Testis (tissue), 3 donors: ENCODE measurements around the gene RAB29. TPM values are rescaled to one million over a fixed set of nuclear protein-coding genes. Genes with fewer than 3 reads are reported as not detected.

Experiments
- DNase-seq: peaks from one replicate; pipeline ENCODE4 v3.0.0-alpha.2; 2019
- H3K27ac ChIP-seq, 2 donors: fragments of 200-600 bp; sonication (generic); one replicate each; pipeline ENCODE4 v1.5.1; 2019
- H3K27me3 ChIP-seq: fragments of 200-600 bp; sonication (generic); one replicate; pipeline ENCODE4 v1.5.1; 2019
- H3K36me3 ChIP-seq: fragments of 200-600 bp; sonication (generic); one replicate; pipeline ENCODE4 v1.5.1; 2017; ENCODE audit warnings: low read depth; ENCODE audit errors: missing control alignments
- H3K4me1 ChIP-seq: fragments of 200-600 bp; sonication (generic); one replicate; pipeline ENCODE4 v1.5.1; 2019
- H3K4me3 ChIP-seq, 2 donors: fragments of 200-600 bp; sonication (generic); one replicate each; pipeline ENCODE4 v1.5.1; 2017 to 2019
- H3K9me3 ChIP-seq: fragments of 200-600 bp; sonication (generic); one replicate; pipeline ENCODE4 v1.5.1; 2017
- POLR2A ChIP-seq: fragments of 450-650 bp; IDR thresholded peaks from one replicate; pipeline ENCODE4 v1.6.1; 2017; ENCODE audit warnings: antibody characterized with exemption, mild to moderate bottlenecking, moderate library complexity
- WGBS, 2 donors: methylation state at CpG; one replicate each; pipeline ENCODE4 v1.1.5; 2018; 5-methylcytosine and 5-hydroxymethylcytosine counted together
- intact Hi-C: fragments of 100-400 bp; cut with DNase I; formaldehyde crosslinking; loops from one replicate; pipeline ENCODE4 v1.15.1; 2023; ENCODE audit warnings: low total_unique reads
- polyA plus RNA-seq: library from polyadenylated mRNA; stranded (reverse); fragments of 350-450 nt; fragmentation: Illumina TruSeq; extraction: RNeasy Lipid Tissue Mini Kit (QIAGEN cat#74804); gene quantifications from one replicate; pipeline ENCODE4 v1.2.3, GENCODE V29; 2014; ENCODE audit warnings: low read depth, low replicate concordance; ENCODE audit not compliant: insufficient read depth
- total RNA-seq, 2 donors: library from RNA; depleted of rRNA; stranded (reverse); fragments of >200 nt; gene quantifications; one replicate each; pipeline ENCODE4 v1.2.3, GENCODE V29; 2016
- TF ChIP-seq, protein P1 (sequence below), 3 experiments: fragments of 450-650 bp in 2 of 3; fragments of 200-600 bp in 1 of 3; sonication (generic) in 1 of 3; IDR thresholded peaks; one replicate each; pipeline ENCODE4 v1.5.1; 2016 to 2019; ENCODE audit warnings: antibody characterized with exemption in 3 of 3, mild to moderate bottlenecking in 2 of 3, moderate library complexity in 1 of 3

Gene RAB29
- total and polyA plus RNA-seq, 3 donors from 2014 or later: 7.4 to 10.8 (median 8.3) TPM

DNA sequence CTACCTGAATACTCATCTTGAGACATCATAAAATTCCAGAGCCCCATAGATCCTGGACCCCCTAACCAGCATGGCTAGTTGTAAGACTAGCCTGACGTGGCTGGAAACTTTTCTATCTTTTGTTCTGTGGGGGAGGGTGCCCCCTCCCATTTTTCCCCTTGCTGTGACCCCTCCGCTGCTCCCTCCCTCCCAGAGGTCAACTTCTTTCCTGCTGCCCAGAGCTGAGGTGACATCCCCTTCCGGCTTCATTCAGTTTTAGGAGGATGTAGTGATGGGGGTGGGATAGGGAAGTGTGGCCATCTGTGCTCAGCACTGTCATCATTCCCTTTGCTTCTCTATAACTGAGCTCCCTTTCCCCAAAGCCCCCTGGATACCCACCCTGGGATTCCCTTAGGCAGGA, 42.1 kb upstream of the RAB29 start:
- H3K27me3 ChIP-seq: no peaks in the 10 kb centered on the region
- H3K27ac ChIP-seq: no peak overlapping the region
- no peak overlapping the region for H3K4me3 ChIP-seq
- WGBS, 2 donors: 74 to 81% methylated on average over 3 of the region's 3 CpGs
- H3K4me1 ChIP-seq: no peaks in the 10 kb centered on the region
- no peaks in the 10 kb centered on the region for H3K36me3 ChIP-seq
- DNase-seq: no peak
- intact Hi-C loops: no loop called here
- no peak for TF ChIP-seq POLR2A
- TF ChIP-seq, protein P1, sequence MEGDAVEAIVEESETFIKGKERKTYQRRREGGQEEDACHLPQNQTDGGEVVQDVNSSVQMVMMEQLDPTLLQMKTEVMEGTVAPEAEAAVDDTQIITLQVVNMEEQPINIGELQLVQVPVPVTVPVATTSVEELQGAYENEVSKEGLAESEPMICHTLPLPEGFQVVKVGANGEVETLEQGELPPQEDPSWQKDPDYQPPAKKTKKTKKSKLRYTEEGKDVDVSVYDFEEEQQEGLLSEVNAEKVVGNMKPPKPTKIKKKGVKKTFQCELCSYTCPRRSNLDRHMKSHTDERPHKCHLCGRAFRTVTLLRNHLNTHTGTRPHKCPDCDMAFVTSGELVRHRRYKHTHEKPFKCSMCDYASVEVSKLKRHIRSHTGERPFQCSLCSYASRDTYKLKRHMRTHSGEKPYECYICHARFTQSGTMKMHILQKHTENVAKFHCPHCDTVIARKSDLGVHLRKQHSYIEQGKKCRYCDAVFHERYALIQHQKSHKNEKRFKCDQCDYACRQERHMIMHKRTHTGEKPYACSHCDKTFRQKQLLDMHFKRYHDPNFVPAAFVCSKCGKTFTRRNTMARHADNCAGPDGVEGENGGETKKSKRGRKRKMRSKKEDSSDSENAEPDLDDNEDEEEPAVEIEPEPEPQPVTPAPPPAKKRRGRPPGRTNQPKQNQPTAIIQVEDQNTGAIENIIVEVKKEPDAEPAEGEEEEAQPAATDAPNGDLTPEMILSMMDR (IDR thresholded peaks at IDR 0.05): no peak
- H3K9me3 ChIP-seq: no peaks in the 10 kb centered on the region

GRCh38 chr1:205813755-205814058, 38.4 kb upstream of the RAB29 start:
- Histone ChIP-seq H3K36me3 (no peaks in the 10 kb centered on the region), H3K4me1 (peaks cover 9% of the 10 kb centered on the region), H3K9me3 (no peaks in the 10 kb centered on the region), H3K4me3 (peak overlapping the region; percentile 68 to 83), H3K27ac (peak overlapping the region; percentile 81 to 88), H3K27me3 (no peaks in the 10 kb centered on the region)
- intact Hi-C loops: no loop called here
- peak; percentile 61 for DNase-seq
- TF ChIP-seq, protein P1 (IDR thresholded peaks at IDR 0.05): no peak
- no peak for TF ChIP-seq POLR2A
- 0 to 3% methylated on average over 12 to 14 of the region's 14 CpGs for WGBS, 2 donors

- peak; percentile 98 for DNase-seq
- H3K4me1 ChIP-seq: peaks cover 12% of the 10 kb centered on the region
- WGBS, 2 donors: 0% methylated on average over 17 to 69 of the region's 83 CpGs
- no peaks in the 10 kb centered on the region for H3K27me3 ChIP-seq
- H3K36me3 ChIP-seq: no peaks in the 10 kb centered on the region
- intact Hi-C loops: no loop called here
- TF ChIP-seq, protein P1 (IDR thresholded peaks at IDR 0.05): no peak
- TF ChIP-seq POLR2A: peak; percentile 30
- peak within 1 kb of the TSS; percentile 81 to 88 for H3K27ac ChIP-seq
- H3K9me3 ChIP-seq: no peaks in the 10 kb centered on the region
- H3K4me3 ChIP-seq: peak within 1 kb of the TSS; percentile 68 to 83
Measured at GRCh38 chr1:205812878-205813754, 37.8 kb upstream of the RAB29 start, which contains the start of gene SLC41A1. TSS of gene SLC41A1 (minus strand) at chr1:205813198. CDS start at chr1:205810441, 2,757 bp downstream.

- intact Hi-C loops: no loop called here
- peaks cover 12% of the 10 kb centered on the region for H3K4me1 ChIP-seq
Measured at GRCh38 chr1:205812271-205812877, 37.1 kb upstream of the RAB29 start.

More at GRCh38 chr1:205812271-205812877, 37.1 kb upstream of the RAB29 start:
- no peak for TF ChIP-seq POLR2A
- TF ChIP-seq, protein P1 (IDR thresholded peaks at IDR 0.05): no peak
- peak overlapping the region; percentile 81 to 88 for H3K27ac ChIP-seq
- H3K4me3 ChIP-seq: peak overlapping the region; percentile 68 to 83
- peak; percentile 42 for DNase-seq
- no peaks in the 10 kb centered on the region for H3K27me3 ChIP-seq
- H3K36me3 ChIP-seq: no peaks in the 10 kb centered on the region
- WGBS, 2 donors: 0 to 1% methylated on average over 4 to 14 of the region's 16 CpGs
- no peaks in the 10 kb centered on the region for H3K9me3 ChIP-seq
